ENCODE measurements around the gene NHSL2. TPM values are rescaled to one million over a fixed set of nuclear protein-coding genes. Genes with fewer than 3 reads are reported as not detected.
"Not testable (repeated sequence)": the region's sequence is repeated elsewhere in the genome, so short reads cannot be mapped to it uniquely, and the experiment has no call there.

The NHSL2 gene
- total and polyA plus RNA-seq, 8 donors, result 7.0 to 15.3 (median 9.5) TPM

DNA sequence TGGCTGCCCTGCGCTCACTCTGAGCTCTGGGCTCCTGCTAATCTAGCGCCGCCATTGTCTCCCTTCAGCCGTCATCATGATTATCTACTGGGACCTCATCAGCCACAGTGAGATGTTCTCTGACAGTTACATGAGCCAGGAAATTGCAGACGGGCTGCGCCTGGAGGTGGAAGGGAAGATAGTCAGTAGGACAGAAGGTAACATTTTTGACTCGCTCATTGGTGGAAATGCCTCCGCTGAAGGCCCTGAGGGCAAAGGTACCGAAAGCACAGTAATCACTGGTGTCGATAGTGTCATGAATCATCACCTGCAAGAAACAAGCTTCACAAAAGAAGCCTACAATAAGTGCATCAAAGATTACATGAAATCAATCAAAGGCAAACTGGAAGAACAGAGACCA lies 249.1 kb downstream of the NHSL2 start:
- Histone ChIP-seq H3K27me3 (no peaks in the 10 kb centered on the region), H3K9me3 (no peaks in the 10 kb centered on the region), H3K4me3 (no peak overlapping the region), H3K27ac (no peak overlapping the region), H3K36me3 (no peaks in the 10 kb centered on the region), H3K4me1 (no peaks in the 10 kb centered on the region)
- ATAC-seq (no peak), DNase-seq (no peak)
- TF ChIP-seq, protein P1, sequence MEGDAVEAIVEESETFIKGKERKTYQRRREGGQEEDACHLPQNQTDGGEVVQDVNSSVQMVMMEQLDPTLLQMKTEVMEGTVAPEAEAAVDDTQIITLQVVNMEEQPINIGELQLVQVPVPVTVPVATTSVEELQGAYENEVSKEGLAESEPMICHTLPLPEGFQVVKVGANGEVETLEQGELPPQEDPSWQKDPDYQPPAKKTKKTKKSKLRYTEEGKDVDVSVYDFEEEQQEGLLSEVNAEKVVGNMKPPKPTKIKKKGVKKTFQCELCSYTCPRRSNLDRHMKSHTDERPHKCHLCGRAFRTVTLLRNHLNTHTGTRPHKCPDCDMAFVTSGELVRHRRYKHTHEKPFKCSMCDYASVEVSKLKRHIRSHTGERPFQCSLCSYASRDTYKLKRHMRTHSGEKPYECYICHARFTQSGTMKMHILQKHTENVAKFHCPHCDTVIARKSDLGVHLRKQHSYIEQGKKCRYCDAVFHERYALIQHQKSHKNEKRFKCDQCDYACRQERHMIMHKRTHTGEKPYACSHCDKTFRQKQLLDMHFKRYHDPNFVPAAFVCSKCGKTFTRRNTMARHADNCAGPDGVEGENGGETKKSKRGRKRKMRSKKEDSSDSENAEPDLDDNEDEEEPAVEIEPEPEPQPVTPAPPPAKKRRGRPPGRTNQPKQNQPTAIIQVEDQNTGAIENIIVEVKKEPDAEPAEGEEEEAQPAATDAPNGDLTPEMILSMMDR (IDR thresholded peaks at IDR 0.05), result no peak
- intact Hi-C loops (cut with DNase I), result no loop called here

DNA sequence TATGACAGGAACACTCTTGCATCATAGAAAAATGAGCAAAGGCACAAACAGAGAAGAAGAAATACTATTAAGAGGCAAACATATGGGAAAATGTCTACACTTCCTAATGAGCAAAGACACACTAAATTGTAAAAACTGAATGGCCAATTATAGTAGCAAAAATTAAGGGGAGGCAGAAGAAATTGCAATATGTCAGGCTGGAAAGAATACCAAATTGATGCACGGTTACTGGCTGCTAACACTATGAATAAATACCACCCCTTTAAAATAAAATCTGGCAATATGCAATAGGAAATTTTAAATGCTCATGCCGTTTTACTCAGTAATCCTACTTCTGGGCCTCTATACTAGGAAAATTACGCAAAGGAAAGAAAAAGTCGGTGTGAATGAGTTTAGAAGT lies 254.9 kb downstream of the NHSL2 start:
- no peak overlapping the region for H3K27ac ChIP-seq
- no peaks in the 10 kb centered on the region for H3K27me3 ChIP-seq
- no peak overlapping the region for H3K4me3 ChIP-seq
- no peaks in the 10 kb centered on the region for H3K4me1 ChIP-seq
- no peaks in the 10 kb centered on the region for H3K36me3 ChIP-seq
- no peak for DNase-seq
- H3K9me3 ChIP-seq, result no peaks in the 10 kb centered on the region
- ATAC-seq, result no peak
- intact Hi-C loops (cut with DNase I), result no loop called here
- TF ChIP-seq, protein P1 (IDR thresholded peaks at IDR 0.05), result no peak

DNA sequence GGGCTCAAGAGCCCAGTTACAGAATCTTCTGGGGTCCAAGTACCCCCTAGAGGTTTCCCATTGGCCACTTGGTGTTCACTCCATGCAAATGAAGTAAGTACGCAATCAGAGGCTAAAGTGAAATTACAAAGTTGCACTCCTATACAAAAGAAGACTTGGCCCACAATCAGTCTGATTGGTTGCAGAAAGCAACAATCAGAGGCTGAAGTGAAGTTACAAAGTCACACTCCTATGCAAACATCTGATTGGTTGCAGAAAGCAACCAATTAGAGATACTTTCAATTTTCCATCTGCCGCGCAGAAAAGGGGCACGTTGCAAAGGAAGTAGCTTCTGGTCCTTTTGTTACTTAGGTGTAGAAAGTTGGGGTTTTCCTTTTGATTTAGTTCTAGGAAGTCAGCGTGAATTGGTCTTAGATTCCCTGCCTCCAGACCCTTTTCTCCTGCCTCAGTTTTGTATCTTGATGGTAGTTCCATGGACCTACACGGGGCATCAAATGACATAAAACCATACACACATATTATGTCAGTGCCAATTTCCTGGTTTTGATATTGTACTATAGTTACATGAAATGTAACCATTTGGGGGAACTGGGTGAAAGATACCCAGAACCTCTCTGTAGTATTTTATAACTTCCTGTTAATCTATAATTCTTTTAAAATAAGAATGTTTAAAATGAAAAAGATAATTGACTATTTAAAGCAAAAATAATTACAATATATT lies 258.5 kb downstream of the NHSL2 start:
- DNase-seq (no peak), ATAC-seq (peak; percentile 27)
- Histone ChIP-seq H3K4me1 (no peaks in the 10 kb centered on the region), H3K9me3 (no peaks in the 10 kb centered on the region), H3K36me3 (no peaks in the 10 kb centered on the region), H3K27me3 (no peaks in the 10 kb centered on the region), H3K27ac (no peak overlapping the region), H3K4me3 (no peak overlapping the region)
- intact Hi-C loops (cut with DNase I), result no loop called here
- TF ChIP-seq, protein P1 (IDR thresholded peaks at IDR 0.05), result no peak

DNA sequence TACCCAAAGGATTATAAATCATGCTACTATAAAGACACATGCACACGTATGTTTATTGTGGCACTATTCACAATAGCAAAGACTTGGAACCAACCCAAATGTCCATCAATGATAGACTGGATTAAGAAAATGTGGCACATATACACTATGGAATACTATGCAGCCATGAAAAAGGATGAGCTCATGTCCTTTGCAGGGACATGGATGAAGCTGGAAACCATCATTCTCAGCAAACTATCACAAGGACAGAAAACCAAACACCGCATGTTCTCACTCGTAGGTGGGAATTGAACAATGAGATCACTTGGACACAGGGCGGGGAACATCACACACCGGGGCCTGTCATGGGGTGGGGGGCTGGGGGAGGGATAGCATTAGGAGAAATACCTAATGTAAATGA lies 265.6 kb downstream of the NHSL2 start:
- intact Hi-C loops (cut with DNase I); H3K4me1 ChIP-seq; H3K9me3 ChIP-seq; DNase-seq; H3K36me3 ChIP-seq; H3K27ac ChIP-seq; H3K4me3 ChIP-seq; ATAC-seq; H3K27me3 ChIP-seq: not testable (repeated sequence)

DNA sequence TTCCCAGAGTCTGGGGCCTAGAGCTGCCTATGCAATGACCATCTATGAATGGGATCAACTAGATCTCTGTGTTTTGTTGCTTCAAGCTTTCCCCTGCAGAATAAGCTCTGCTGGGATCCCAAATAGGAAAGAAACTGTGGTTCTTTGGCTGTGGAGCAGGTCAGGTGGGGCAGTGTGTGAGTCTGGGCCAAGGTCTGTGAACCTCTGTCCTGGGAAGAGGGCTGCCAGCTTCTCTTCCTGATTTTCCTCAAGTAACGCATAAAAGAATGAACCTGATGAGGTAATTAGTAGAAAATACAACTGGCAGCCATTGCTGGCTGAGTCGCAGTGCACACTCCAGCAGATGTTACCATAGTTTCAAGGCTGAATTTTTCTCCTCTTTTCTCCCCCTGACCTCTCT lies 266.3 kb downstream of the NHSL2 start:
- DNase-seq, result no peak
- TF ChIP-seq, protein P1 (IDR thresholded peaks at IDR 0.05), result no peak
- H3K4me3 ChIP-seq, result no peak overlapping the region
- H3K4me1 ChIP-seq, result no peaks in the 10 kb centered on the region
- H3K9me3 ChIP-seq, result no peaks in the 10 kb centered on the region
- no peak overlapping the region for H3K27ac ChIP-seq
- no peaks in the 10 kb centered on the region for H3K27me3 ChIP-seq
- no peaks in the 10 kb centered on the region for H3K36me3 ChIP-seq
- intact Hi-C loops (cut with DNase I), result no loop called here
- no peak for ATAC-seq

DNA sequence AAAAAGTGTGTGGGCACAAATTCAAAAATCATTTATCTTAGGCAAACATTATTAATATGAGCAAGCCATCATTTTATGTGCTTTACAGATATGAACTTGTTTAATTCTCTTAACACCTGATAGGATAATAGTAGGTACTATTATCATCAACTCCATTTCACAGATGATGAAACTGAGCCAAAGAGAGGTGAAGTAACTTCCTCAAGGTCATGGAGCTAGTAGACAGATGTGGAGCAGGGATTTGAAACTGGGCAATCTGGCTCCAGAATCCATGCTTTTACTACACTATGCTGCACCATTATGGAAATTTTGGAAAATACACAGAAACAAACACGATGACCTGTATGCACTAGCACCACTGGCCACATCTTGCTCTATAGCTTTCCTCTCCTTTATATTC lies 269.9 kb downstream of the NHSL2 start:
- no peak for ATAC-seq
- H3K9me3 ChIP-seq, result no peaks in the 10 kb centered on the region
- no peak for DNase-seq
- intact Hi-C loops (cut with DNase I), result no loop called here
- TF ChIP-seq, protein P1 (IDR thresholded peaks at IDR 0.05), result no peak
- peak overlapping the region; percentile 37 to 65 for H3K4me3 ChIP-seq
- no peaks in the 10 kb centered on the region for H3K27me3 ChIP-seq
- H3K4me1 ChIP-seq, result peaks cover 0 to 6% of the 10 kb centered on the region in 2 donors
- no peaks in the 10 kb centered on the region for H3K36me3 ChIP-seq
- H3K27ac ChIP-seq, result peak overlapping the region; percentile 79 to 88

All from left lung (tissue), 10 donors.